AG04449 (cell line): ENCODE results near the gene MORN3.

ENCODE experiments used
- CTCF ChIA-PET: fragments of 350-600 bp; formaldehyde crosslinking; extraction: SDS; loops from one replicate; lab custom pipeline; 2021; ENCODE audit warnings: antibody characterized with exemption; lab: Yijun Ruan, JAX
- POLR2A ChIA-PET: fragments of 400-600, 350-600 bp; formaldehyde crosslinking; extraction: SDS; loops from one replicate; lab custom pipeline; 2020; ENCODE audit warnings: antibody characterized with exemption, inconsistent platforms; lab: Yijun Ruan, JAX
- DNase-seq: peaks from one replicate; pipeline ENCODE4 v3.0.0-alpha.2; 2010; ENCODE audit warnings: low read depth, low spot score
- H3K4me3 ChIP-seq: 2 replicates; pipeline ENCODE4 v1.5.1; 2011; ENCODE audit warnings: low read depth, mild to moderate bottlenecking, control low read depth, low read length
- TF ChIP-seq, protein P1 (sequence below): IDR thresholded peaks from one replicate; pipeline ENCODE4 v1.5.1; 2011; ENCODE audit warnings: mild to moderate bottlenecking, moderate library complexity, low read length, control low read depth, inconsistent platforms; ENCODE audit not compliant: insufficient read depth; ENCODE audit errors: missing control alignments

MORN3 gene

DNA sequence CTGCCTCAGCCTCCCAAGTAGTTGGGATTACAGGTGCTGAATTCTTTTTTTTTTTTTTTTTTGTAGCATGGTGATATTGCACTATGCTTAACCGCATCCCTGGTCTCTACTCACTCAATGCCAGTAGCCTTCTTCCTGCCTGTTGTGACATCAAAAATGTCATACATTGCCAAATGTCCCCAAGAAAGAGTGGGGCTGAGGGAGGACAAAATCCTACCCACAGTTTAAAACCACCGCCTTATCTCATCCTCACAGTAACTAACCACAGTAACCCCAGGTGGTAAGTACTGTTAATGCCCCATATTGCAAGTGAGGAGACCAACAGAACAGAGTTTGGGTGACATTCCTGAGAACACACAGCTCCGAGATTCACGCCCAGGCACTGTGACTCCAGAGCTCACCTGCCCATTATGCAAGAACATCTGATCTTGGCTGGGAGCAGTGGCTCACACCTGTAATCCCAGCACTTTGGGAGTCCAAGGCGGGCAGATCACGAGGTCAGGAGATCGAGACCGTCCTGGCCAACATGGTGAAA is 19.6 kb downstream of the MORN3 start:
- no peak overlapping the region for H3K4me3 ChIP-seq
- TF ChIP-seq, protein P1, sequence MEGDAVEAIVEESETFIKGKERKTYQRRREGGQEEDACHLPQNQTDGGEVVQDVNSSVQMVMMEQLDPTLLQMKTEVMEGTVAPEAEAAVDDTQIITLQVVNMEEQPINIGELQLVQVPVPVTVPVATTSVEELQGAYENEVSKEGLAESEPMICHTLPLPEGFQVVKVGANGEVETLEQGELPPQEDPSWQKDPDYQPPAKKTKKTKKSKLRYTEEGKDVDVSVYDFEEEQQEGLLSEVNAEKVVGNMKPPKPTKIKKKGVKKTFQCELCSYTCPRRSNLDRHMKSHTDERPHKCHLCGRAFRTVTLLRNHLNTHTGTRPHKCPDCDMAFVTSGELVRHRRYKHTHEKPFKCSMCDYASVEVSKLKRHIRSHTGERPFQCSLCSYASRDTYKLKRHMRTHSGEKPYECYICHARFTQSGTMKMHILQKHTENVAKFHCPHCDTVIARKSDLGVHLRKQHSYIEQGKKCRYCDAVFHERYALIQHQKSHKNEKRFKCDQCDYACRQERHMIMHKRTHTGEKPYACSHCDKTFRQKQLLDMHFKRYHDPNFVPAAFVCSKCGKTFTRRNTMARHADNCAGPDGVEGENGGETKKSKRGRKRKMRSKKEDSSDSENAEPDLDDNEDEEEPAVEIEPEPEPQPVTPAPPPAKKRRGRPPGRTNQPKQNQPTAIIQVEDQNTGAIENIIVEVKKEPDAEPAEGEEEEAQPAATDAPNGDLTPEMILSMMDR: no peak
- ChIA-PET CTCF (no interaction called here), POLR2A (no interaction called here)
- no peak for DNase-seq

DNA sequence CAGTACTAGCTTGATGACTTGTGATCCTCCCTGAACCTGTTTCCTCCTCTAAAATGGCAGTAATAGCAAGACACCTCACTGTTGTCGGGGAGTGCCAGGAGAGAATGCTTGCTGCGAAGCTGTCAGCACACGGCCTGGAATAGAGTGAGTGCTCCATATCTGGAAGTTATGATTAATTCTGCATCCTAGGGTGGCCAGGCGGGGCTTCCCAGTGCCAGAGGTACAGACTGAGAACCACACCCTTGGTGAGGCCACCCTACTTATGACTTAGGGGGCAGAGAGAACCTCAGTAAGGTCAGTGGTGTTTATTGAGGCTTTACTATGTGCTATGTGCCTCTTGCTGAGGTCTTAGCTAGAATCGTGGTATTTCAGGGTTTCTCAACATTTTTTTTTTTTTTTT is 20.1 kb downstream of the MORN3 start:
- no peak for DNase-seq
- TF ChIP-seq, protein P1: no peak
- CTCF ChIA-PET: interaction anchor here (0.9 to 2.5 kb wide), 2 partner anchors 25 to 96 kb away, joined by 4 to 11 read pairs; no protein-coding TSS in a partner anchor
- POLR2A ChIA-PET: no interaction called here
- H3K4me3 ChIP-seq: no peak overlapping the region

DNA sequence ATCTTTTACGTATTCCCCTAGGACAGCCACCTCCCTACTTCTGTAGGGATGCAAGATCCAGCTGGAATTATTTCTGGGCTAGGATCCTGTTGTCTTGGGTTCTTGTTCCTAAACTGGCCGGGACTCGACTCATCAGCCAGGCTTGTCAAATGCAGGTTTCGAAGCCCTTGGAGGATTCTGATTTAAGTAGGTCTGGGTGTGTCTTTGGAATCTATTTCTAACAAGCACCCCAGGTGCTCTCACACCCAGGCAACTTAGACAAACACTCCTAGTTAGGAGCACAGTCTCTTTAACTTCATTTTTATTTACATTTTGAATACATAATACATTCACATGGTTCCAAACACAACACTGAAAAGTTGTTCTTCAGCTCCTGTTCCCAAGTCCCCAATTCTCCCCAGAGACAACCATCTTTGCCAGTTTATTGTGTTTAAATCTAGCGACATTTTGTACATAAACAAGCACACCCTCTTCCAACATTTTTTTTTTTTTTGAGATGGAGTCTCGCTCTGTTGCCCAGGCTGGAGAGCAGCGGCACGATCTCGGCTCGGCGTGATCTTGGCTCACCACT is 20.9 kb downstream of the MORN3 start:
- POLR2A ChIA-PET: no interaction called here
- DNase-seq: no peak
- TF ChIP-seq, protein P1: no peak
- CTCF ChIA-PET: interaction anchor here (0.9 to 2.5 kb wide), 2 partner anchors 24 to 95 kb away, joined by 4 to 11 read pairs; no protein-coding TSS in a partner anchor
- no peak overlapping the region for H3K4me3 ChIP-seq

DNA sequence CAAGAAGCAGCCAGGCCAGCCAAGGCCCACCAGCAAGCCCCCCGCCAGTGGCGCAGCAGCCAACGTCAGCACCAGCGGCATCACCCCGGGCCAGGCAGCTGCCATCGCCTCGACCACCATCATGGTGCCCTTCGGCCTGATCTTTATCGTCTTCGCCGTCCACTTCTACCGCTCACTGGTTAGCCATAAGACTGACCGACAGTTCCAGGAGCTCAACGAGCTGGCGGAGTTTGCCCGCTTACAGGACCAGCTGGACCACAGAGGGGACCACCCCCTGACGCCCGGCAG is 28.2 kb downstream of the MORN3 start:
- TF ChIP-seq, protein P1: no peak
- H3K4me3 ChIP-seq: no peak overlapping the region
- CTCF ChIA-PET: interaction anchor here (1.4 to 7.2 kb wide), 2 partner anchors 15 to 41 kb away, joined by 3 to 63 read pairs; partner anchors contain the start of gene ORAI1
- POLR2A ChIA-PET: no interaction called here
- no peak for DNase-seq

DNA sequence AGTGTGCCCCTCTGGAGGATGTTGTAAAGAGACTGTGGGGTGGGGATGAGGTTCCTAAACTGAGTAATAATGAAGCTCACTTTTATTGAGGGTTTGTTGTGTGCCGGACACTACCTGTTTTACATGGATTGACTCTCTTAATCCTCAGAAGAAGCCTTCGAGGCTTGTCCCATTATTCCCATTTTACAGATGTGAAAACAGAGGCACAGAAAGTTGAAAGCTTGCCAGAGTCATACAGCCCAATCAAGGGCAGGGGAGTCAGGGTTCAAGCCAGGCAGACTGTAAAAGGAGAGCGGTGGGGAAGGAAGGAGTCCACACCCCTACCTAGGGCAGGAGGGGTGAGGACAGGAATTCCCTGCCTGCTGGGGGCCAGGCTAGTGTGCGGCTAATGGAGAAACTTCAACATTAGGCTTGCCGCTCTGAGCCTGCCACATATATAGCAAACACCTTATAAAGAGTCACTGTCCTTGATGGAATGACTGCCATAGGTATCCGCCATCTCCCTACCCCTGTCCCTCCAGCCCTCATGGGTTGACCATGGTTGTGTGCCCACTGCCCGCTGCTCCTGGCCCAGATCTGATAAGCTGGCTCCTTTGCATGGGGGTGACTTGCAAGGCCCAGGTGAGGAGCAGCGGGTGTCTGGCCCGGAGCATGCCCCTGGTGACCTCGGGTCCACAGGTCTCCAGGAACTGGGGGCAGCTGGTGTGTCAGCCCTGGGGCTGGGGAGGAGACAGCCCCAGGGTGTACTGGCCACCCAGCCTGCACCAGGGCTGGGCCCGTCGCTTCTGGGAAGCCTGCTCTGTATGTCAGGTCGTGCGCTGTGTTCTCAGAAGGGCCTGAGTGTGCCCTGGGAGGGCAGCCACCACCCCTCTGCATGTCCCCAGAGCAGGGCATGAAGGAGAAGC is 30.9 kb downstream of the MORN3 start:
- no peak for DNase-seq
- H3K4me3 ChIP-seq: no peak overlapping the region
- CTCF ChIA-PET: interaction anchor here (0.6 to 7.2 kb wide), 4 partner anchors 9 to 31 kb away, joined by 3 to 63 read pairs (median 4); partner anchors contain the start of genes MORN3 and ORAI1
- POLR2A ChIA-PET: no interaction called here
- TF ChIP-seq, protein P1: no peak
